GM23248 (cell line): ENCODE results near the gene TSPAN14.

Experiments used
- EZH2 ChIP-seq: fragments of 200-600 bp; sonication (generic); IDR thresholded peaks from 2 replicates; pipeline ENCODE4 v1.6.1; 2018; ENCODE audit warnings: antibody characterized with exemption, mild to moderate bottlenecking; ENCODE audit not compliant: insufficient read depth, poor library complexity, severe bottlenecking
- EZH2phosphoT487 ChIP-seq: fragments of 200-600 bp; sonication (generic); IDR thresholded peaks from 2 replicates; pipeline ENCODE4 v1.6.1; 2018; ENCODE audit warnings: antibody characterized with exemption, moderate library complexity, mild to moderate bottlenecking, low read depth; ENCODE audit not compliant: insufficient read depth

- peak; percentile 8 for TF ChIP-seq EZH2
- no peak for TF ChIP-seq EZH2phosphoT487
Measured at GRCh38 chr10:80408242-80409101, 45.6 kb upstream of the TSPAN14 start, which contains the start of gene PRXL2A.
